Activated CD4-positive, alpha-beta memory T cell treated with anti-CD3 and anti-CD28 coated beads, Interleukin-2, amount 10 ng/mL, durations not matched to agents 7 days and 5 days (primary cell): ENCODE measurements around the gene CDH11. TPM values are rescaled to one million over a fixed set of nuclear protein-coding genes. Genes with fewer than 3 reads are reported as not detected.

Experiments
- CTCF ChIA-PET: fragments of 350-600 bp; sonication (Branson Sonifier 250); formaldehyde crosslinking; loops from one replicate; lab custom pipeline; 2021; ENCODE audit warnings: antibody characterized with exemption, inconsistent platforms; lab: Charles Lee
- POLR2A ChIA-PET: fragments of 350-600 bp; sonication (Branson Sonifier 250); formaldehyde crosslinking; loops from one replicate; lab custom pipeline; 2021; ENCODE audit warnings: antibody characterized with exemption; lab: Charles Lee
- DNase-seq: peaks from one replicate; pipeline ENCODE4 v3.0.0-alpha.2; 2020
- H3K27ac Mint-ChIP-seq: one replicate; pipeline ENCODE4 v1.8.0; 2021; ENCODE audit warnings: mild to moderate bottlenecking, mixed read lengths
- H3K27me3 Mint-ChIP-seq: one replicate; pipeline ENCODE4 v1.8.0; 2021; ENCODE audit warnings: mixed read lengths
- H3K36me3 Mint-ChIP-seq: one replicate; pipeline ENCODE4 v1.8.0; 2021; ENCODE audit warnings: low read depth, mixed read lengths
- H3K4me1 Mint-ChIP-seq: one replicate; pipeline ENCODE4 v1.8.0; 2021; ENCODE audit warnings: mixed read lengths
- H3K4me3 Mint-ChIP-seq: one replicate; pipeline ENCODE4 v1.8.0; 2021; ENCODE audit warnings: mild to moderate bottlenecking, mixed read lengths
- H3K9me3 Mint-ChIP-seq: one replicate; pipeline ENCODE4 v1.8.0; 2021; ENCODE audit warnings: mixed read lengths
- total RNA-seq, 2 experiments: library from RNA; stranded (reverse); gene quantifications; one replicate each; pipeline ENCODE4 v1.2.3, GENCODE V29; 2021

Gene CDH11
- not detected for total RNA-seq

- Mint-ChIP-seq H3K4me1 (no peaks in the 10 kb centered on the region), H3K36me3 (no peaks in the 10 kb centered on the region), H3K4me3 (no peak within 1 kb of the TSS), H3K27me3 (peaks cover 31% of the 10 kb centered on the region), H3K9me3 (no peaks in the 10 kb centered on the region), H3K27ac (no peak within 1 kb of the TSS)
- no peak for DNase-seq
- CTCF ChIA-PET = no interaction called here
- POLR2A ChIA-PET = no interaction called here
Measured at GRCh38 chr16:65121870-65122723, at the start of gene CDH11. Gene CDH11, minus strand, starts transcription at chr16:65122063. Its CDS starts 117,194 bp downstream, at chr16:65004869.

GRCh38 chr16:65154321-65154720 lies 32.5 kb upstream of the CDH11 start:
- CTCF ChIA-PET = no interaction called here
- Mint-ChIP-seq H3K4me3 (no peak overlapping the region), H3K27me3 (no peaks in the 10 kb centered on the region), H3K9me3 (no peaks in the 10 kb centered on the region), H3K4me1 (no peaks in the 10 kb centered on the region), H3K27ac (no peak overlapping the region), H3K36me3 (no peaks in the 10 kb centered on the region)
- DNase-seq = no peak
- POLR2A ChIA-PET = no interaction called here

- POLR2A ChIA-PET = no interaction called here
- CTCF ChIA-PET = no interaction called here
- no peak for DNase-seq
- Mint-ChIP-seq H3K4me1 (no peaks in the 10 kb centered on the region), H3K27ac (no peak overlapping the region), H3K27me3 (no peaks in the 10 kb centered on the region), H3K9me3 (no peaks in the 10 kb centered on the region), H3K36me3 (no peaks in the 10 kb centered on the region), H3K4me3 (no peak overlapping the region)
Measured at GRCh38 chr16:65153365-65154105, 31.7 kb upstream of the CDH11 start.

- Mint-ChIP-seq H3K9me3 (no peaks in the 10 kb centered on the region), H3K36me3 (no peaks in the 10 kb centered on the region), H3K27me3 (no peaks in the 10 kb centered on the region), H3K4me3 (no peak overlapping the region), H3K27ac (no peak overlapping the region), H3K4me1 (no peaks in the 10 kb centered on the region)
- no peak for DNase-seq
- POLR2A ChIA-PET = no interaction called here
- CTCF ChIA-PET = no interaction called here
Measured at GRCh38 chr16:65148804-65149203, 26.9 kb upstream of the CDH11 start.

GRCh38 chr16:65142276-65142675 lies 20.4 kb upstream of the CDH11 start:
- H3K27ac Mint-ChIP-seq = no peak overlapping the region
- H3K27me3 Mint-ChIP-seq = no peaks in the 10 kb centered on the region
- CTCF ChIA-PET = no interaction called here
- no peak for DNase-seq
- no peaks in the 10 kb centered on the region for H3K4me1 Mint-ChIP-seq
- H3K36me3 Mint-ChIP-seq = no peaks in the 10 kb centered on the region
- H3K9me3 Mint-ChIP-seq = no peaks in the 10 kb centered on the region
- H3K4me3 Mint-ChIP-seq = no peak overlapping the region
- POLR2A ChIA-PET = no interaction called here

GRCh38 chr16:65136681-65137080 lies 14.8 kb upstream of the CDH11 start:
- Mint-ChIP-seq H3K27me3 (no peaks in the 10 kb centered on the region), H3K4me1 (no peaks in the 10 kb centered on the region), H3K4me3 (no peak overlapping the region), H3K27ac (no peak overlapping the region), H3K9me3 (no peaks in the 10 kb centered on the region), H3K36me3 (no peaks in the 10 kb centered on the region)
- DNase-seq = no peak
- ChIA-PET POLR2A (no interaction called here), CTCF (no interaction called here)

GRCh38 chr16:65126845-65127624 lies 5.2 kb upstream of the CDH11 start:
- DNase-seq = no peak
- H3K4me1 Mint-ChIP-seq = no peaks in the 10 kb centered on the region
- H3K27me3 Mint-ChIP-seq = peaks cover 18% of the 10 kb centered on the region
- no peak overlapping the region for H3K27ac Mint-ChIP-seq
- H3K9me3 Mint-ChIP-seq = no peaks in the 10 kb centered on the region
- ChIA-PET CTCF (no interaction called here), POLR2A (no interaction called here)
- H3K36me3 Mint-ChIP-seq = no peaks in the 10 kb centered on the region
- H3K4me3 Mint-ChIP-seq = no peak overlapping the region

GRCh38 chr16:65125871-65126270 lies 4.0 kb upstream of the CDH11 start:
- Mint-ChIP-seq H3K27ac (no peak overlapping the region), H3K27me3 (peaks cover 22% of the 10 kb centered on the region), H3K9me3 (no peaks in the 10 kb centered on the region), H3K36me3 (no peaks in the 10 kb centered on the region), H3K4me3 (no peak overlapping the region), H3K4me1 (no peaks in the 10 kb centered on the region)
- no peak for DNase-seq
- ChIA-PET POLR2A (no interaction called here), CTCF (no interaction called here)

GRCh38 chr16:65125322-65125721 lies 3.5 kb upstream of the CDH11 start:
- no peak for DNase-seq
- Mint-ChIP-seq H3K36me3 (no peaks in the 10 kb centered on the region), H3K9me3 (no peaks in the 10 kb centered on the region), H3K4me1 (no peaks in the 10 kb centered on the region), H3K27me3 (peaks cover 25% of the 10 kb centered on the region), H3K4me3 (no peak overlapping the region), H3K27ac (no peak overlapping the region)
- CTCF ChIA-PET = no interaction called here
- POLR2A ChIA-PET = no interaction called here

GRCh38 chr16:65124596-65124995 lies 2.7 kb upstream of the CDH11 start:
- Mint-ChIP-seq H3K4me1 (no peaks in the 10 kb centered on the region), H3K4me3 (no peak overlapping the region), H3K36me3 (no peaks in the 10 kb centered on the region), H3K27me3 (peaks cover 31% of the 10 kb centered on the region), H3K9me3 (no peaks in the 10 kb centered on the region), H3K27ac (no peak overlapping the region)
- POLR2A ChIA-PET = no interaction called here
- CTCF ChIA-PET = no interaction called here
- DNase-seq = no peak

- Mint-ChIP-seq H3K9me3 (no peaks in the 10 kb centered on the region), H3K4me3 (no peak overlapping the region), H3K36me3 (no peaks in the 10 kb centered on the region), H3K27ac (no peak overlapping the region), H3K27me3 (peaks cover 31% of the 10 kb centered on the region), H3K4me1 (no peaks in the 10 kb centered on the region)
- DNase-seq = no peak
- CTCF ChIA-PET = no interaction called here
- POLR2A ChIA-PET = no interaction called here
Measured at GRCh38 chr16:65124212-65124548, 2.3 kb upstream of the CDH11 start.

- Mint-ChIP-seq H3K4me1 (no peaks in the 10 kb centered on the region), H3K36me3 (no peaks in the 10 kb centered on the region), H3K27ac (no peak overlapping the region), H3K9me3 (no peaks in the 10 kb centered on the region), H3K27me3 (peaks cover 31% of the 10 kb centered on the region), H3K4me3 (no peak overlapping the region)
- ChIA-PET POLR2A (no interaction called here), CTCF (no interaction called here)
- DNase-seq = no peak
Measured at GRCh38 chr16:65123396-65124211, 1.7 kb upstream of the CDH11 start.
